Stimulated activated CD4-positive, alpha-beta T cell treated with anti-CD3 and anti-CD28 coated beads, Interleukin-12 subunit alpha, Interleukin-12 subunit beta, amount 100 ng/mL, for 4 hours (primary cell): ENCODE results near the gene ACSL5.
"Not testable (repeated sequence)": the region's sequence is repeated elsewhere in the genome, so short reads cannot be mapped to it uniquely, and the experiment has no call there.

Experiments used
- DNase-seq: peaks from one replicate; pipeline ENCODE4 v3.0.0-alpha.2; 2020

ACSL5 gene

GRCh38 chr10:112376396-112376790 is 2.5 kb downstream of the ACSL5 start:
- DNase-seq: no peak

GRCh38 chr10:112377116-112377515 is 3.2 kb downstream of the ACSL5 start:
- DNase-seq: not testable (repeated sequence)

- no peak for DNase-seq
Measured at GRCh38 chr10:112379635-112380296, 5.8 kb downstream of the ACSL5 start.

GRCh38 chr10:112382515-112383235 is 8.8 kb downstream of the ACSL5 start:
- DNase-seq: no peak

GRCh38 chr10:112383325-112383724 is 9.4 kb downstream of the ACSL5 start:
- DNase-seq: no peak

- DNase-seq: no peak
Measured at GRCh38 chr10:112384141-112384540, 10.2 kb downstream of the ACSL5 start.

- no peak for DNase-seq
Measured at GRCh38 chr10:112385201-112385600, 11.3 kb downstream of the ACSL5 start.

- DNase-seq: not testable (repeated sequence)
Measured at GRCh38 chr10:112388056-112388455, 14.1 kb downstream of the ACSL5 start.

- no peak for DNase-seq
Measured at GRCh38 chr10:112388548-112388947, 14.6 kb downstream of the ACSL5 start.

- DNase-seq: peak; percentile 31
Measured at GRCh38 chr10:112389271-112389822, 15.4 kb downstream of the ACSL5 start.

- DNase-seq: no peak
Measured at GRCh38 chr10:112390125-112390703, 16.3 kb downstream of the ACSL5 start.

GRCh38 chr10:112393341-112393740 is 19.4 kb downstream of the ACSL5 start:
- DNase-seq: no peak

GRCh38 chr10:112393827-112394226 is 19.9 kb downstream of the ACSL5 start:
- DNase-seq: no peak

GRCh38 chr10:112394475-112394875 is 20.6 kb downstream of the ACSL5 start:
- DNase-seq: no peak

GRCh38 chr10:112395809-112396530 is 22.1 kb downstream of the ACSL5 start:
- no peak for DNase-seq

- no peak for DNase-seq
Measured at GRCh38 chr10:112397592-112397991, 23.7 kb downstream of the ACSL5 start.

- DNase-seq: no peak
Measured at GRCh38 chr10:112402917-112403316, 29.0 kb downstream of the ACSL5 start.

- DNase-seq: no peak
Measured at GRCh38 chr10:112404617-112405016, 30.7 kb downstream of the ACSL5 start.

GRCh38 chr10:112406806-112407205 is 32.9 kb downstream of the ACSL5 start:
- not testable (repeated sequence) for DNase-seq

- DNase-seq: no peak
Measured at GRCh38 chr10:112407696-112408095, 33.8 kb downstream of the ACSL5 start.

GRCh38 chr10:112409299-112409698 is 35.4 kb downstream of the ACSL5 start:
- DNase-seq: no peak

- no peak for DNase-seq
Measured at GRCh38 chr10:112409755-112410154, 35.8 kb downstream of the ACSL5 start.

GRCh38 chr10:112412696-112413095 is 38.8 kb downstream of the ACSL5 start:
- no peak for DNase-seq
